ENCODE measurements around the gene DIP2A.

DIP2A gene

GRCh38 chr21:46560568-46561444, 102.1 kb downstream of the DIP2A start:
- H3K9ac ChIP-seq, result no peak overlapping the region
- no peak overlapping the region for H2AFZ ChIP-seq (ENCODE audit: low read depth)
- no peaks in the 10 kb centered on the region for H3K4me1 ChIP-seq (ENCODE audit: low read depth, poor library complexity, severe bottlenecking)
- H3K79me2 ChIP-seq (ENCODE audit: insufficient read depth, low read depth), result no peaks in the 10 kb centered on the region
- H3K4me3 ChIP-seq (IDR thresholded peaks at IDR 0.05; ENCODE audit: insufficient read depth, low read depth, low read length), result no peak overlapping the region
- no peaks in the 10 kb centered on the region for H4K20me1 ChIP-seq (ENCODE audit: insufficient read depth)
- no peaks in the 10 kb centered on the region for H3K27me3 ChIP-seq (ENCODE audit: insufficient read depth, low read depth)
- H3K4me2 ChIP-seq, result no peak overlapping the region
- H3K36me3 ChIP-seq (ENCODE audit: insufficient read depth), result no peaks in the 10 kb centered on the region; the same call in 1 of the 2 replicates
- no peak overlapping the region for H3K27ac ChIP-seq
- no peak for TF ChIP-seq CTCF (conservative IDR thresholded peaks at IDR 0.05; ENCODE audit: low read depth, low read length)

GRCh38 chr21:46561445-46562090, 102.9 kb downstream of the DIP2A start:
- no peak overlapping the region for H3K9ac ChIP-seq
- TF ChIP-seq CTCF (conservative IDR thresholded peaks at IDR 0.05; ENCODE audit: low read depth, low read length), result no peak
- no peak overlapping the region for H3K27ac ChIP-seq
- no peaks in the 10 kb centered on the region for H3K27me3 ChIP-seq (ENCODE audit: insufficient read depth, low read depth)
- H3K4me3 ChIP-seq (IDR thresholded peaks at IDR 0.05; ENCODE audit: insufficient read depth, low read depth, low read length), result no peak overlapping the region
- no peaks in the 10 kb centered on the region for H4K20me1 ChIP-seq (ENCODE audit: insufficient read depth)
- H3K4me1 ChIP-seq (ENCODE audit: low read depth, poor library complexity, severe bottlenecking), result no peaks in the 10 kb centered on the region
- H3K79me2 ChIP-seq (ENCODE audit: insufficient read depth, low read depth), result no peaks in the 10 kb centered on the region
- no peaks in the 10 kb centered on the region; the same call in 1 of the 2 replicates for H3K36me3 ChIP-seq (ENCODE audit: insufficient read depth)
- H2AFZ ChIP-seq (ENCODE audit: low read depth), result no peak overlapping the region
- H3K4me2 ChIP-seq, result no peak overlapping the region

GRCh38 chr21:46562472-46562871, 103.8 kb downstream of the DIP2A start:
- Histone ChIP-seq H3K27ac (no peak overlapping the region), H3K79me2 (ENCODE audit: insufficient read depth, low read depth) (no peaks in the 10 kb centered on the region), H2AFZ (ENCODE audit: low read depth) (no peak overlapping the region), H3K4me1 (ENCODE audit: low read depth, poor library complexity, severe bottlenecking) (no peaks in the 10 kb centered on the region), H3K4me3 (IDR thresholded peaks at IDR 0.05; ENCODE audit: insufficient read depth, low read depth, low read length) (no peak overlapping the region), H3K4me2 (no peak overlapping the region), H3K9ac (no peak overlapping the region), H4K20me1 (ENCODE audit: insufficient read depth) (no peaks in the 10 kb centered on the region), H3K27me3 (ENCODE audit: insufficient read depth, low read depth) (no peaks in the 10 kb centered on the region), H3K36me3 (ENCODE audit: insufficient read depth) (no peaks in the 10 kb centered on the region; the same call in 1 of the 2 replicates)
- no peak for TF ChIP-seq CTCF (conservative IDR thresholded peaks at IDR 0.05; ENCODE audit: low read depth, low read length)

- H3K27me3 ChIP-seq (ENCODE audit: insufficient read depth, low read depth), result no peaks in the 10 kb centered on the region
- no peak overlapping the region for H3K27ac ChIP-seq
- no peaks in the 10 kb centered on the region for H3K79me2 ChIP-seq (ENCODE audit: insufficient read depth, low read depth)
- no peak overlapping the region for H3K4me3 ChIP-seq (IDR thresholded peaks at IDR 0.05; ENCODE audit: insufficient read depth, low read depth, low read length)
- no peaks in the 10 kb centered on the region; the same call in 1 of the 2 replicates for H3K36me3 ChIP-seq (ENCODE audit: insufficient read depth)
- no peak overlapping the region for H3K4me2 ChIP-seq
- H3K4me1 ChIP-seq (ENCODE audit: low read depth, poor library complexity, severe bottlenecking), result no peaks in the 10 kb centered on the region
- no peaks in the 10 kb centered on the region for H4K20me1 ChIP-seq (ENCODE audit: insufficient read depth)
- H3K9ac ChIP-seq, result no peak overlapping the region
- H2AFZ ChIP-seq (ENCODE audit: low read depth), result no peak overlapping the region
- no peak for TF ChIP-seq CTCF (conservative IDR thresholded peaks at IDR 0.05; ENCODE audit: low read depth, low read length)
Observed at GRCh38 chr21:46562964-46563607, 104.4 kb downstream of the DIP2A start.
